ACHN (cell line): ENCODE results near the gene SLC35D2.

Experiments
- DNase-seq: peaks from one replicate; pipeline ENCODE4 v3.0.0-alpha.2; 2015
- in situ Hi-C: cut with HindIII; loops from 2 replicates; pipeline ENCODE4 v1.10.0; 2017; ENCODE audit warnings: low sequenced_read_pairs, low pct_ligation_motif_present, low pct_unique_long_range_greater_than_20kb

Gene SLC35D2

GRCh38 chr9:96408409-96409280 lies 25.1 kb upstream of the SLC35D2 start:
- no peak for DNase-seq

DNA sequence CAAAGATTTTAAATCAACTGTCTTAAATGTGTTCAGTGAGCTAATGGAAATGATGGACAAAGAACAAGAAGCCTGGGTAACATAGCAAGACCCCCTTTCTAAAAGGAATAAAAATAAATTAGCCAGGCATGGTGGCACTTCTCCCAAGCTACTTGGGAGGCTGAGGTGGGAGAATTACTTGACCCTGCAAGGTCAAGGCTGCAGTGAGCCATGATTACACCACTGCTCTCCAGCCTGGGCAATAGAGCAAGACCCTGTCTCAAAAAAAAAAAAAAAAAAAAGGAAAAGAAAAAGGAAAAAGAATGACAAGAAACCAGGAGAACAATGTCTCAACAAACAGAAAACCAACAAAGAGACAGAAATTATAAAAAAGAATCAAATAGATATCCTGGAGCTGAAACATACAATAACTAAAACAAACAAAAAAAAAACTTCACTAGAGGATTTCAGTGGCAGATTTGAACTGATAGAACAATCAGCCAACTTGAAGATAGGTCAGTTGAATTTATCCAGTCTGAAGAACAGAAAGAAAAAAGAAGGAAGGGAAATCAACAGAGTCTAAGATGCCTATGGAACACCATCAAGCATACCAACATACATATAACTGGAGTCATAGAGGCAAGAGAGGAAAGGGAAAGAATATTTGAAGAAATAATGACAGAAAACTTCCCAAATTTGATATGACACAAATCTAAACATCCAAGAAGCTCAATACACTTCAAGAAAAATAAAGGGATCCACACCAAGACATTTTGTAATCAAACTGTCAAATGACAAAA lies 16.8 kb upstream of the SLC35D2 start:
- in situ Hi-C loops: no loop called here
- DNase-seq: no peak

More at GRCh38 chr9:96408409-96409280, 25.1 kb upstream of the SLC35D2 start:
- in situ Hi-C loops: no loop called here

DNA sequence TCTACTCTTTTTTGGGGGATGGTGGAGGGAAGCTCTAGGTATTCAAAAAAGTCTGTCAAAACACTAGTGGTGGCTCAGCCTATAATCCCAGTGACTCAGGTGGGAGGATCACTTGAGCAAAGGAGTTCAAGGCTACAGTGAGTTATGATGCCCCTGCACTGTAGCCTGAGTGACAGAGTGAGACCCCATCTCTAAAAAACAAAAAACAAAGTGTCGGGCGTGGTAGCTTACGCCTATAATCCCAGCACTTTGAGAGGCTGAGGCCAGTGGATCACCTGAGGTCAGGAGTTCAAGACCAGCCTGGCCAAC lies 15.8 kb upstream of the SLC35D2 start:
- no peak for DNase-seq
- in situ Hi-C loops: no loop called here

GRCh38 chr9:96398582-96399324 lies 15.2 kb upstream of the SLC35D2 start:
- DNase-seq: no peak
- in situ Hi-C loops: no loop called here

- no peak for DNase-seq
- in situ Hi-C loops: no loop called here
Measured at GRCh38 chr9:96395964-96396363, 12.5 kb upstream of the SLC35D2 start.

- no peak for DNase-seq
Measured at GRCh38 chr9:96394832-96395496, 11.5 kb upstream of the SLC35D2 start.

DNA sequence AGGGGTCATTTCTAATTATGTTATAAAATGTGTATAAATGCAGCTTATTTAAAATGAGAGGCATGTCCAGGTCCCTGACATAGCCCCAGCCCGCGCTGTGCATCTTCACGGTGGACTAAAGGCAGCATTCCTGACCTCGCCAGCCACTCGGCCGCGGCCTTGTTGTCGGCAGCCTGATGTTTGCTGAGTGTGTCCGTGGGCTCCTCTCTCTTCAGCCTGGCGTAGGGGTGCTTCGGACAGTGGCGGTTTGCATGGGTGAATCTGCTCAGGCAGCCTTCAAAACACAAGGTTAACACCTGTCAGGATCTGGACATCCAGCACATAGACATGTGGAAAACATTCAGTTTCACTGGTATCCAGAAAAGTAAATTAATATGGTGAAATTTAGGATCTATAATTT lies 8.8 kb upstream of the SLC35D2 start:
- DNase-seq: no peak
- in situ Hi-C loops: no loop called here

More at GRCh38 chr9:96394832-96395496, 11.5 kb upstream of the SLC35D2 start:
- in situ Hi-C loops: no loop called here

DNA sequence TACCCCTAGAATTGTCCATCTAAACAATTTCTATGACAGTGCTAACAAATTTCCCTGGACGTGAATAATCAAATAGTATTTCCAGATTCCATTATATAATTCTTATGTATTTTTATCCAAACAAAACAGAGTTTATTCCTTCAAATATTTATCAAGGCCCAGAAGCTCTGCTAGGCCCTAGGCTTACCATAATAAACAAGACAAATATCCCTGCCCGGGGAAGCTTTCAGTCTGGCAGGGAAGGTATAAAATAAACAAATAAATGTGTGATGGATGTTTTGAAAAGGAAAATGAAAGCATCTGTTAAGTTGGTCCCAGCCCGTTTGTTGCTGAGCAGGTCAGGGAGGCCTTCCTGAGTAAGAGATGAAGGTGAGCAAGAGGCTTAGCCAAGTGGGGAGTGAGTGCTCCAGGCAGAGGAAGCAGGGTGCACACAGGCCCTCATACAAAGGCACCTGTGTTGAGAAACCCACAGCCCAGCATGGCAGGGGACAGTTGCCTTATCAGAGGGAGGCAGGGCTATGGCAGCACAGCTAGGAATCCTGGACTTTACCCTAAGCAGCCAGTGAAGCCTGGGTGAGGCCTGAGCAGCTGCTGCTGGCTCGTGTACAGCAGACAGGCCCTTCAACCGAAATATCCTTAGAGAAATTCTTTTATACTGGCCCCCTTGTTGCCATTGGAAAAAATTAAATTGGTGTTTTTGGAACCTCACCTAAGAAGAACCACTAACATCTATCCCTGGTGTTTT lies 7.7 kb upstream of the SLC35D2 start:
- in situ Hi-C loops: no loop called here
- no peak for DNase-seq

DNA sequence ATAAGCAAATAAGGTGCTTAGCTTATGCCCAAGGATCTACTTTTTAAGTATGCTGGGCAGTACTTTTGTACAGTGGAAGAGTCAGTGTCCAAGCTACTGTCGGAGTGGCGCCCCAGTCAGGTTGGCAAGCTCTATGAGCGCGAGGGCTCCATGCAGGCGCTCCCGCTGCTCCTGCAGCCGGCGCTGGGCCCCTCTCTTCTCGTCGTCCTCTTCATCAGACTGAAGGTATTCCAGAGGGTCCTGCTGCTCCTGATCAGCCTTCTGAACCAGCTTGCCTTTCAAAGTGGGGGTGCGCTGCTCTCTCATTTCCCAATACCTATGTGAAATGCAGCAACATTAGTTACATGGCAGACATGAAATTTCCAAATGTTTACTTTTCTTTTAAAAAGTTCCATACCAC lies 4.6 kb upstream of the SLC35D2 start:
- in situ Hi-C loops: no loop called here
- no peak for DNase-seq

DNA sequence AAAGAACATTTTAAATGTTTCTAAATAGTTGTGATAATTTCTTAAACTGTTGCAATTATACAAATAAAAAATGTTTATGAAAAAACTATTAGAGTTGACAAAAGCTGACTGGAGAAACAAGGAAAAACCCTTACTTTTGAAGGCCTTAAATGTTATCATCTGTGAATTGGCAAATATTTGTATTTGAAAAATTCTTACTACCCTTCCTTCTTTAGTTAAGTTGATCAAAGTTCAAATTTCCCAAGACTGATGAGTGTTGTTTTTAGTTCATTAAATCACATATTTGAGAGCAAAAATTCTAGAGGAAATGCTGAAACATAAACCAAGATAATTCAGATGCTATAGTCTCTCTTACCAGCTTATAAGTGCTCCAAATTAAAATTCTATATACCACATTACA lies 2.6 kb upstream of the SLC35D2 start:
- in situ Hi-C loops: no loop called here

DNA sequence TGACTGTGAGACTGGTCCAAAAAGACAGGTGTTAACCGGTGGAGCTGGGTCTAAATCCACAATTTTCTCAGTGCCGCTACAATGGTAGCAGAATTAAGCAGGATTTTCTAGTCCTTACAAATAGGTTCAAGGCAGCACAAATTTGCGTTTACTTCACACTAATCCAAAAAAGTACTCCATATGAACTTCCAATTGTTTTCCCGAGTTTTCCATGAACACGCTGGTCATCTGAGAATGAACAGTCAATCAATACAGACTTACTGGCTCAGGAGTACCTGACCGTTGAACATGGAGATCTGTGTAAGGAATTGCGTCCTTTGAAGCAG lies 709 bp downstream of the SLC35D2 start:
- no peak for DNase-seq
- in situ Hi-C loops: no loop called here

More for the DNA sequence above, 2.6 kb upstream of the SLC35D2 start:
- DNase-seq: no peak

DNA sequence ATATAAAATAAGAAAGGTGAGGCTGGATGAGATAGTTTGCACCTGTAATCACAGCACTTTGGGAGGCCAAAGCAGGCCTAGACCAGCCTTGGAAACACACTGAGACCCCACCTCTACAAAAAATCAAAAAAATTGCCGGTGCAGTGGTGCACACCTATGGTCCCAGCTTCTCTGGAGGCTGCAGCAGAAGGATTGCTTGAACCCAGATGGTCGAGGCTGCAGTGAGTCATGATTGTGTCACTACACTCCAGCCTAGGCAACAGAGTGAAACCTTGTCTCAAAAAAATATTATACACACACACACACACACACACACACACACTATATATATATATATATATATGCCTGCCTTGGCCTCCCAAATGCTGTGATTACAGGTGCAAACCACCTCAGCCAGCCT lies 1.3 kb downstream of the SLC35D2 start:
- in situ Hi-C loops: no loop called here
- peak; percentile 31 for DNase-seq

DNA sequence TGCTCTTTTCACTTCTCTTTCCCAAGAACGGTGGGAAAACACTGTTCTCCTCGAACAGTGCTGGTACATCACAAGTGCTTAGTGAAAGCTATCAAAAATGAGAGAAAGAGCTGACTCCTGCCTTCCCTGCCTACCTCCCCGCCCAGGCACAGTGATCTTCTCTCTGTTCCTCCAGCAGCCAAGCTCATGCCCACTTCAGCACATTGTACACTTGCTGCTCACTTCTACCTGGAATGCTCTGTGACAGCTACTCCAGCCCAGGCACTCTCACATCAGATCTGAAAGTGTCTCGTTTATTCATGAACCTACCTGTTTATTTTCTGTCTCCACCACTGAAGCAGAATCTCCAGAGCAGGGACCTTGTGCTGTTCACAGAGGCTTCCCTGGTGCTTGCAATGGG lies 1.8 kb downstream of the SLC35D2 start:
- no peak for DNase-seq
- in situ Hi-C loops: no loop called here

- DNase-seq: no peak
- in situ Hi-C loops: no loop called here
Measured at GRCh38 chr9:96381125-96381524, 2.4 kb downstream of the SLC35D2 start.

DNA sequence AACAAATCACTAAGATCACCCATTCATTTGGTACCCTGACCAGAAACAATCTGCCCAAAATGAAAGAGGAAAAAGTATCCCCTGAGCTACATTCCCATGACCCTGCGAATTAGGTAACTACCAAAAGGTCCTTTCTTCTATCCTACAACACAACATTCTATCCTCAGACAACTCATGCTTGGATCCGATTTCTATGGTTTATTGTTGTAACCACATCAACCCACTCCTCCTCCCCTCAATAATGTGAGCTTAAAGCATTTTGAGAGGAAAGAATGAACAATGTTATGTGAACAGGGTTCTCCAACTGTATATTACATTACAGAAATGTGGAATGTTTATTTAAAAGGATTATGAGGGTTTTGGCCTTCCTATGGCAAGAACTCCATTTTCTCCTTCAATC lies 4.0 kb downstream of the SLC35D2 start:
- no peak for DNase-seq
- in situ Hi-C loops: no loop called here

DNA sequence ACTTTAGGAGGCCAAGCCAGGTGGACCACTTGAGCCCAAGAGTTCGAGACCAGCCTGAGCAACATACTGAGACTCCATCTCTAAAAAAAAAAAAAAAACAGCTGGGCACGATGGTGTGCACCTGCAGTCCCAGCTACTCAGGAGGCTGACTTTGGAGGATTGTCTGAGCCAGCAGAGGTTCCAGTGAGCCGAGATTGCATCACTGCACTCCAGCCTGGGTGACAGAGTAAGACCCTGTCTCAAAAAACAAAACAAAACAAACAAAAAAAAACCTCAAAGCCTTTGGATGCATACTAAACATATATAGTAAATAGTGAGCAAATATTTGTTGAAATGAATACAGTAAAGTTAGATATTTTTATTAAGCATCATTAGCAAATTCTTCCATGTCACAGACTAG lies 5.3 kb downstream of the SLC35D2 start:
- DNase-seq: no peak
- in situ Hi-C loops: no loop called here

DNA sequence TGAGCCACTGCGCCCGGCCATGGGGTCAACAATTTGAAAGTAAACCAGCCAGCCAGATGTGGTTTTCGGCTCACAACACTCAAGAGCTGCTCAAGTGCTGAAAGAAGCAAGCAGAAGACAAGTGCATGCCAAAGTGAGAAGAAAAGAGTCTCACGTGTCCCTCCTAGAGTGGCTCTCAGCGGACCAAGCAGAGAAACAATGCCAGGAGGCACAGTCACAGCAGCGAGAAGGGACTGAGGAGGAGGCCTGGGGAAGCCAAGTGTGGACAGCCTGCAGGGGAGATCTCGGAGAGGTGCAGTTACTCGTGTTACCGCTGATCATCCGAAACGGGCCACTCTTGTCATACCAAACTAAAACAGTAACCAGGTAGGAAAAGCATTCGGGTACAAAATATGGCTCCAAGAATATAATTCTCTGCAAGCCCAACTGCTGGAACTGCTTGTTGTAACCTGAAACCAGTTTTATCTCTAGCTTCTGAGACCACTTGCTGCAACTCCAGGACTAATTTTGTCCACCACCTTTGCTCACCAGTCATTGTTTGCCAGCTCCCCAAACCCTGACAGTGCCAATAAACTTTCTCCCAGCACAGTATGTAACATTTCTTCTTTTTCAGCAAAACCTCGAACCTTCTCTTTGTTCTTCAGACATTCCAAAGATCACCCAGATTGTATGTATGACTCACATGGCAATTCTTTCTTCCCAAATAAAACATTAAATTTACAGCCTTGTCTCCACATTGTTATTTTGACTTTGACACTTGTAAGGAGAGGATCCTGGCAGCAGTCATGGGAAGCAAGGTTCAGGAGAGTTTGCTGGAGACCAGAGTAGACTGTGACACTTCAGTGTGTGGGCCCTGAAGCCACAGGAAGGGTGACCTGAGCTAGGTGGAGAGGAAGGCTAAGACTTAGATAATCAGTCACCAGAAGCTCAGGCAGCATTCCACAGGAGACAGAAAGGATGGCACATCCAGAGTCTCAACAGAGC lies 6.3 kb downstream of the SLC35D2 start:
- peak; percentile 8 for DNase-seq
- in situ Hi-C loops: no loop called here
